T47D (cell line): Measurements from ENCODE around the gene NDUFAB1.
A peak's percentile ranks its signal among the peaks of the same experiment; 100 is the strongest.
"Not testable (repeated sequence)": the region's sequence is repeated elsewhere in the genome, so short reads cannot be mapped to it uniquely, and the experiment has no call there.

Experiments used
- DNase-seq, 2 experiments: peaks; one replicate each; pipeline versions ENCODE4 v3.0.0 to v3.0.0-alpha.2; 2011 to 2012; ENCODE audit warnings: low read depth in 1 of 2, low spot score in 1 of 2
- JUND ChIP-seq: IDR thresholded peaks from 2 replicates; pipeline ENCODE4 v1.6.1; 2012; ENCODE audit warnings: low read depth
- in situ Hi-C: cut with HindIII; loops from 2 replicates; pipeline ENCODE4 v1.10.0; 2016; ENCODE audit warnings: low sequenced_read_pairs, low pct_unique_long_range_greater_than_20kb

The NDUFAB1 gene

GRCh38 chr16:23557779-23558702, 38.1 kb downstream of the NDUFAB1 start:
- TF ChIP-seq JUND = no peak
- peak in 1 of 2 experiments; percentile 28 for DNase-seq
- in situ Hi-C loops = no loop called here

- no peak for TF ChIP-seq JUND
- peak; percentile 90 to 99 for DNase-seq
- in situ Hi-C loops = no loop called here
Measured at GRCh38 chr16:23556881-23557778, 39.0 kb downstream of the NDUFAB1 start, which contains the start of the genes EARS2 and UBFD1. EARS2 (minus strand) TSS chr16:23557350; CDS start chr16:23557343, 7 bp downstream. UBFD1 (plus strand) TSS chr16:23557727; CDS start chr16:23557743, 16 bp downstream.

GRCh38 chr16:23554536-23554935, 41.6 kb downstream of the NDUFAB1 start:
- in situ Hi-C loops = no loop called here
- no peak for TF ChIP-seq JUND
- no peak for DNase-seq

GRCh38 chr16:23552161-23552560, 44.0 kb downstream of the NDUFAB1 start:
- TF ChIP-seq JUND = no peak
- no peak for DNase-seq
- in situ Hi-C loops = no loop called here

GRCh38 chr16:23549938-23550337, 46.2 kb downstream of the NDUFAB1 start:
- TF ChIP-seq JUND = no peak
- DNase-seq = no peak
- in situ Hi-C loops = no loop called here

- TF ChIP-seq JUND = no peak
- DNase-seq = no peak
- in situ Hi-C loops = no loop called here
Measured at GRCh38 chr16:23544436-23544835, 51.7 kb downstream of the NDUFAB1 start.

GRCh38 chr16:23540817-23541178, 55.3 kb downstream of the NDUFAB1 start:
- in situ Hi-C loops, DNase-seq: not testable (repeated sequence)

GRCh38 chr16:23539984-23540816, 55.9 kb downstream of the NDUFAB1 start:
- DNase-seq = peak; percentile 54 to 72
- in situ Hi-C loops = no loop called here

GRCh38 chr16:23538919-23539278, 57.2 kb downstream of the NDUFAB1 start:
- no peak for DNase-seq
- TF ChIP-seq JUND = no peak
- in situ Hi-C loops = no loop called here

More at GRCh38 chr16:23539984-23540816, 55.9 kb downstream of the NDUFAB1 start:
- no peak for TF ChIP-seq JUND

GRCh38 chr16:23537390-23537789, 58.7 kb downstream of the NDUFAB1 start:
- no peak for TF ChIP-seq JUND
- in situ Hi-C loops = no loop called here
- DNase-seq = no peak

- in situ Hi-C loops = no loop called here
- DNase-seq = no peak
- TF ChIP-seq JUND = no peak
Measured at GRCh38 chr16:23535901-23536300, 60.2 kb downstream of the NDUFAB1 start.
